Nephron progenitor cell (in vitro differentiated cells): ENCODE measurements around the gene GIPC1.
A peak's percentile ranks its signal among the peaks of the same experiment; 100 is the strongest.

Experiments
- DNase-seq: peaks from one replicate; pipeline ENCODE4 v3.0.0; 2021
- H3K27ac Mint-ChIP-seq: 2 replicates; pipeline ENCODE4 v1.8.0; 2021; ENCODE audit warnings: mild to moderate bottlenecking, moderate library complexity, mixed read lengths
- H3K27me3 Mint-ChIP-seq: 2 replicates; pipeline ENCODE4 v1.8.0; 2021; ENCODE audit warnings: mild to moderate bottlenecking, low read depth, mixed read lengths; ENCODE audit not compliant: poor library complexity
- H3K36me3 Mint-ChIP-seq: 2 replicates; pipeline ENCODE4 v1.8.0; 2021; ENCODE audit warnings: low read depth, mixed read lengths
- H3K4me1 Mint-ChIP-seq: 2 replicates; pipeline ENCODE4 v1.8.0; 2021; ENCODE audit warnings: mixed read lengths
- H3K4me3 Mint-ChIP-seq: 2 replicates; pipeline ENCODE4 v1.8.0; 2021; ENCODE audit warnings: mild to moderate bottlenecking, moderate library complexity, mixed read lengths
- H3K9me3 Mint-ChIP-seq: 2 replicates; pipeline ENCODE4 v1.8.0; 2021; ENCODE audit warnings: mild to moderate bottlenecking, moderate library complexity, mixed read lengths
- CTCF ChIP-seq: fragments of 200-600 bp; sonication (generic); IDR thresholded peaks from 2 replicates; pipeline ENCODE4 v1.5.0; 2021; ENCODE audit warnings: antibody characterized with exemption

GIPC1 gene

DNA sequence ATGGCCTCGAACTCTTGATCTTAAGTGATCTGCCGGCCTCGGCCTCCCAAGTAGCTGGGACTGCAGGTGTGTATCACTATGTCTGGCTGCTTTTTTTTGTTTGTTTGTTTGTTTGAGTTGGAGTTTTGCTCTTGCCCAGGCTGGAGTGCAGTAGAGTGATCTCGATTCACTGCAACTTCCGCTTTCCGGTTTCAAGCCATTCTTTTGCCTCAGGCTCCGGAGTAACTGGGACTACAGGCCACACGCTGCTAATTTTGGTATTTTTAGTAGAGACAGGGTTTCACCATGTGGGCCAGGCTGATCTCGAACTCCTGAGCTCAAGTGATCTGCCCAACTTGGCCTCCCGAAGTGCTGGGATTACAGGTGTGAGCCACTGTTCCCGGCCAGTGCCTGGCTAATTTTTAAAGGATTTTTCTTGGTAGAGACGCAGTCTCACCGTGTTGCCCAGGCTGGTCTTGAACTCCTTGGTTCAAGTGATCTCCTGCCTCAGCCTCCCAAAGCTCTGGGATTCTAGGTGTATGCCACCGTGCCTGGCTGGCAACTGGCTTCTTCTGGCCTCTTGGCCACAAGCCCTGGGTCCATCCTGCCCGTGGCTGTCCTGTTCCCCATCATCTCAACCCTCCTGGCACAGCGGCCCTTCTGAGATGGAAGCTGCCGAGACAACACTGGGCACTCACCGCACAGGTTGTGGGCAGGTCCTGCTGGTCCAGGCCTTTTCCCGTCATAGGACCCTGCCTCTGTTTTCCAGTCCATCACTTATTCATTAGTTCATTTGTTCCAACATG, 45.0 kb upstream of the GIPC1 start:
- no peak for DNase-seq
- Mint-ChIP-seq H3K36me3 (peaks cover 11% of the 10 kb centered on the region), H3K4me1 (peaks cover 25% of the 10 kb centered on the region), H3K9me3 (no peaks in the 10 kb centered on the region), H3K4me3 (no peak overlapping the region), H3K27me3 (no peaks in the 10 kb centered on the region), H3K27ac (peak overlapping the region; percentile 25)
- TF ChIP-seq CTCF, result no peak

GRCh38 chr19:14536926-14537692, 41.2 kb upstream of the GIPC1 start:
- Mint-ChIP-seq H3K4me3 (peak overlapping the region; percentile 63), H3K27ac (no peak overlapping the region)

GRCh38 chr19:14533450-14533849, 37.5 kb upstream of the GIPC1 start:
- H3K9me3 Mint-ChIP-seq, result no peaks in the 10 kb centered on the region
- no peak for TF ChIP-seq CTCF
- peaks cover 47% of the 10 kb centered on the region for H3K4me1 Mint-ChIP-seq
- DNase-seq, result no peak
- peak overlapping the region; percentile 22 for H3K27ac Mint-ChIP-seq
- H3K4me3 Mint-ChIP-seq, result no peak overlapping the region
- H3K27me3 Mint-ChIP-seq, result no peaks in the 10 kb centered on the region
- H3K36me3 Mint-ChIP-seq, result peaks cover 12% of the 10 kb centered on the region

More at GRCh38 chr19:14536926-14537692, 41.2 kb upstream of the GIPC1 start:
- no peaks in the 10 kb centered on the region for H3K9me3 Mint-ChIP-seq
- H3K4me1 Mint-ChIP-seq, result peaks cover 24% of the 10 kb centered on the region
- H3K27me3 Mint-ChIP-seq, result no peaks in the 10 kb centered on the region
- DNase-seq, result peak; percentile 83
- TF ChIP-seq CTCF, result no peak
- H3K36me3 Mint-ChIP-seq, result peaks cover 23% of the 10 kb centered on the region

- Mint-ChIP-seq H3K36me3 (peaks cover 12% of the 10 kb centered on the region), H3K4me1 (peaks cover 33% of the 10 kb centered on the region), H3K9me3 (no peaks in the 10 kb centered on the region), H3K27ac (no peak overlapping the region), H3K27me3 (no peaks in the 10 kb centered on the region), H3K4me3 (peak overlapping the region; percentile 95)
- TF ChIP-seq CTCF, result no peak
- DNase-seq, result no peak
These were observed 34.6 kb upstream of the GIPC1 start for GRCh38 chr19:14530506-14530905.

DNA sequence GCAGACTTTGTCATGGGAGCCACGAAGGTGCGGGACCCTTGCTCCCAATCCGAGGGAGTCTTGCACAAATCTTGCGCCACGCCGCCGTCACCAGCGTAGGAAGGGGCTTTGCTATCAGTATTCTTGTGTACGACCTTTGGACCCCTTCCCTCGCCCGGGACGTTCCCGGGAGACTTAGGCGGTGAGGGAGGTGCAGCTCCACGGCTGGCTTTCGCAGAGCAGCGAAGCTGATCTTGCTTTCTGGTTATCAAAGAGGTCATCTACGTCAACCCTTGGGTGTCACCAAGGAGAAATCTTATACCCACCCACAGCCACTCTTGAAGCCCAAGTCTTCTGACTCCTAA, 34.0 kb upstream of the GIPC1 start:
- Mint-ChIP-seq H3K4me1 (peaks cover 35% of the 10 kb centered on the region), H3K27me3 (no peaks in the 10 kb centered on the region), H3K36me3 (peaks cover 12% of the 10 kb centered on the region), H3K4me3 (peak overlapping the region; percentile 95), H3K27ac (peak overlapping the region; percentile 97), H3K9me3 (no peaks in the 10 kb centered on the region)
- TF ChIP-seq CTCF, result no peak
- peak; percentile 66 for DNase-seq
